ENCODE results near the gene PJVK.
"Not testable (repeated sequence)": the region's sequence is repeated elsewhere in the genome, so short reads cannot be mapped to it uniquely, and the experiment has no call there.

Gene PJVK

DNA sequence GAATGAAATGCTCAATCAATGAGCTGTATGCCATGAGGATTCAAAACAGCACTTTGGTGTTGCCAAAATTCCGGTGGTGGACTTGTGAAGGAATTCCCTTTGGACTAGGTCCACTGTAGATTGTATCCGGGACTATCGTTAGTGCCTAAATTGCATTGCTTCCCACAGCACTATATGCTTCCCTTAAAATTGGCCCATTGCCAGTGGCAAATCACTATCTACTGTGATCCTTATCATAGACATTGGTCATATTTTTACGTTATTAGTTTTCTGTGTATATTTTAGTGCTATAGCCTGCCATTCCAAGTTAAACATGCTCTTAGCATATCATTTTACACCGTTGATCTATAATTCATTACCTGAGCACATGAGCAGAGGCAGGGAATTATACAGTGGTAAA lies 1.7 kb downstream of the PJVK start:
- DNase-seq (ENCODE audit: low spot score), result no peak
- Mint-ChIP-seq H3K27ac (no peak overlapping the region), H3K36me3 (ENCODE audit: low read depth) (peaks cover 12% of the 10 kb centered on the region), H3K4me1 (ENCODE audit: low read depth) (peaks cover 25% of the 10 kb centered on the region), H3K4me3 (no peak overlapping the region), H3K27me3 (ENCODE audit: low read depth) (peaks cover 4% of the 10 kb centered on the region), H3K9me3 (no peaks in the 10 kb centered on the region)

DNA sequence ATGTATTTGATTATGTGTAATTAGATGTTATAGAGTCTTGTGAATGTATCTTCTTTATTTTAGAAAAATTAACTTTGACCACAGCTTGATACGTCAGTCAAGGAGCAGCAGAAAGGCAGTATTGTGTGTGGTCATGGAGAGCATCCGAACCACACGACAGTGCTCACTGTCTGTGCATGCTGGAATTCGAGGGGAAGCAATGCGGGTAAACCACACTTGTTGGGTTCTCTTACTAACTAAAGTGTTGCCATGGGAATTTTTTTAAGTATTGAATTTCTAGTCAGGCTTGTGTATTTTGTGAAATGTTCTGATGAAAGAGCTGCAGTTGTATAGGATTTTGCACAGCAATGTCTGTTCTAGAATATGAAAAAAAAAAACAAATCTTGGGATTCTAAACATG lies 4.8 kb downstream of the PJVK start:
- Mint-ChIP-seq H3K9me3 (no peaks in the 10 kb centered on the region), H3K4me1 (ENCODE audit: low read depth) (peaks cover 5% of the 10 kb centered on the region), H3K27me3 (ENCODE audit: low read depth) (peaks cover 4% of the 10 kb centered on the region), H3K27ac (no peak overlapping the region), H3K4me3 (no peak overlapping the region), H3K36me3 (ENCODE audit: low read depth) (no peaks in the 10 kb centered on the region)
- no peak for DNase-seq (ENCODE audit: low spot score)

DNA sequence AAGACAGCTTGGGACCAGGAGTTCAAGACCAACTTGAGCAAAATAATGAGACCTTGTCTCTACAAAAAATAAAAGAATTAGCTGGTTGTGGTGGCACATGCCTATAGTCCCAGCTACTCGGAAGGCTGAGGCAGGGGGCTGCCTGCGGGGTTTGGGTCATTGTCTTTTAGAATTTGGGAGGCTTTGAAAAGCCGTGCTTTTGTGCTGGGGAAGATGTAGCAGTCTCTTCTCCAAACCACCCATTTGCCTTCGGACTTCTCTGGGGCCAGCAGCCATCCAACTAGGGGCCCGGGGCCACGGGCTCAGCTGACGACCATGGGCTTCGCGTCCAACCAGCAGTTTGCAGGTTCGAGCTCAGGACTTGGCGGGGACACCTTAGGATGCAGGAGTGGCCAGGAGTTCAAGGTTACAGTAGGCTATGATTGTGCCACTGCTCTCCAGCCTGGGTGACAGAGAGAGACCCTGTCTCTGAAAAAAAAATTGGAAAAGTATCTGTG lies 6.3 kb downstream of the PJVK start:
- no peaks in the 10 kb centered on the region for H3K4me1 Mint-ChIP-seq (ENCODE audit: low read depth)
- H3K4me3 Mint-ChIP-seq, result no peak overlapping the region
- no peak overlapping the region for H3K27ac Mint-ChIP-seq
- no peaks in the 10 kb centered on the region for H3K36me3 Mint-ChIP-seq (ENCODE audit: low read depth)
- H3K9me3 Mint-ChIP-seq, result no peaks in the 10 kb centered on the region
- peaks cover 4% of the 10 kb centered on the region for H3K27me3 Mint-ChIP-seq (ENCODE audit: low read depth)
- no peak for DNase-seq (ENCODE audit: low spot score)

DNA sequence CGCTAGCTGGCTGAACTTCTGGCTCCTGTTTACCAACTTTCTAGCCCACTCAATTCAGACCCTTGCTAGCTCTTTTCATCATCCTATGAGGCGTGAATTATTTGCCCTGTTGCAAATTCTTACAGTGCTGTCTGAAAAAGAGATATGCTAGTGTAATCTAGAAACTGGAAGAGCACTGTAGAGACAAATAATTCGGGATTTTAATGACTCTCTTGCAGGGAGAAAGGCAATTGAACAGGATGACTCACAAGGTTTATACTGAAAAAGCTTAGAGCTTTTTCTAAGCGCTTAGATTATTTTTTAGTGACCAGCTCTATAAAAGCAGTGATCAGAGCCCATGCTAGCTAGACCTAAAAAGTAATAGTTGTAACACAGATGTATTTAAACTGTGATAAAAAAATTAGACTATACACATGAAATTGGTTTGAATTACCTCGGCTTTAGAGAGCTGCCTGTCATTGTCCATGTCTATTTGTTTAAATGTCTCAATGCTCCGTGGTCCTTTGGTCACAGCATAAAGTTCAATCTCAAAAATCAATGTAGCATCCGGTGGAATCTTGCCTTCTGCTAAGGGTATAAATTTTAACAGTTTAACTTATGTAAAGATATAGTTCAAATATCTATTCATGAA lies 18.2 kb downstream of the PJVK start:
- no peaks in the 10 kb centered on the region for H3K9me3 Mint-ChIP-seq
- H3K4me1 Mint-ChIP-seq (ENCODE audit: low read depth), result no peaks in the 10 kb centered on the region
- no peaks in the 10 kb centered on the region for H3K27me3 Mint-ChIP-seq (ENCODE audit: low read depth)
- peaks cover 4% of the 10 kb centered on the region for H3K36me3 Mint-ChIP-seq (ENCODE audit: low read depth)
- no peak overlapping the region for H3K27ac Mint-ChIP-seq
- DNase-seq (ENCODE audit: low spot score), result no peak
- no peak overlapping the region for H3K4me3 Mint-ChIP-seq

DNA sequence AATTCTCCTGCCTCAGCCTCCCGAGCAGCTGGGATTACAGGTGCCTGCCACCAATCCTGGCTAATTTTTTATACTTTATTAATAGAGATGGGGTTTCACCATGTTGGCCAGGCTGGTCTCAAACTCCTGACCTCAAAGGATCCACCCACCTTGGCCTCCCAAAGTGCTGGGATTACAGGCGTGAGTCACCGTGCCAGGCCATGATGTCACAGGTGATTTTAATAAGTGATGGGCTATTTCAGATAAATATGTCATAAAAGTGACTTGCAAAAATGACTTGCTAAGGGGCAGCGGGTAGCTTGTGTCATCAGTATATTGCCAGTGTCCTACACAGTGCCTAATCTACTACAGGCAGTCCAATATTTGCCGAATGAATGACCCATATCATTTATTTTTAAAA lies 20.1 kb downstream of the PJVK start:
- H3K4me3 Mint-ChIP-seq; H3K9me3 Mint-ChIP-seq; DNase-seq (ENCODE audit: low spot score); H3K27ac Mint-ChIP-seq; H3K27me3 Mint-ChIP-seq (ENCODE audit: low read depth); H3K36me3 Mint-ChIP-seq (ENCODE audit: low read depth); H3K4me1 Mint-ChIP-seq (ENCODE audit: low read depth): not testable (repeated sequence)

GRCh38 chr2:178473373-178473772 lies 22.2 kb downstream of the PJVK start:
- no peaks in the 10 kb centered on the region for H3K27me3 Mint-ChIP-seq (ENCODE audit: low read depth)
- peaks cover 14% of the 10 kb centered on the region for H3K4me1 Mint-ChIP-seq (ENCODE audit: low read depth)
- H3K27ac Mint-ChIP-seq, result no peak overlapping the region
- DNase-seq (ENCODE audit: low spot score), result no peak
- H3K4me3 Mint-ChIP-seq, result no peak overlapping the region
- H3K9me3 Mint-ChIP-seq, result no peaks in the 10 kb centered on the region
- peaks cover 4% of the 10 kb centered on the region for H3K36me3 Mint-ChIP-seq (ENCODE audit: low read depth)

GRCh38 chr2:178473931-178474330 lies 22.8 kb downstream of the PJVK start:
- no peak for DNase-seq (ENCODE audit: low spot score)
- Mint-ChIP-seq H3K9me3 (no peaks in the 10 kb centered on the region), H3K27me3 (ENCODE audit: low read depth) (no peaks in the 10 kb centered on the region), H3K27ac (no peak overlapping the region), H3K4me1 (ENCODE audit: low read depth) (peaks cover 16% of the 10 kb centered on the region), H3K4me3 (no peak overlapping the region), H3K36me3 (ENCODE audit: low read depth) (peaks cover 4% of the 10 kb centered on the region)

GRCh38 chr2:178474560-178474959 lies 23.4 kb downstream of the PJVK start:
- H3K27me3 Mint-ChIP-seq (ENCODE audit: low read depth), result no peaks in the 10 kb centered on the region
- peaks cover 22% of the 10 kb centered on the region for H3K4me1 Mint-ChIP-seq (ENCODE audit: low read depth)
- H3K9me3 Mint-ChIP-seq, result no peaks in the 10 kb centered on the region
- peaks cover 4% of the 10 kb centered on the region for H3K36me3 Mint-ChIP-seq (ENCODE audit: low read depth)
- DNase-seq (ENCODE audit: low spot score), result no peak
- H3K4me3 Mint-ChIP-seq, result no peak overlapping the region
- no peak overlapping the region for H3K27ac Mint-ChIP-seq

GRCh38 chr2:178476477-178476876 lies 25.3 kb downstream of the PJVK start:
- Mint-ChIP-seq H3K4me1 (ENCODE audit: low read depth) (peaks cover 27% of the 10 kb centered on the region), H3K9me3 (no peaks in the 10 kb centered on the region), H3K4me3 (no peak overlapping the region), H3K27me3 (ENCODE audit: low read depth) (no peaks in the 10 kb centered on the region), H3K27ac (no peak overlapping the region), H3K36me3 (ENCODE audit: low read depth) (peaks cover 4% of the 10 kb centered on the region)
- DNase-seq (ENCODE audit: low spot score), result no peak

- no peak for DNase-seq (ENCODE audit: low spot score)
- peaks cover 5% of the 10 kb centered on the region for H3K36me3 Mint-ChIP-seq (ENCODE audit: low read depth)
- H3K4me3 Mint-ChIP-seq, result peak overlapping the region; percentile 91
- H3K9me3 Mint-ChIP-seq, result no peaks in the 10 kb centered on the region
- H3K27me3 Mint-ChIP-seq (ENCODE audit: low read depth), result no peaks in the 10 kb centered on the region
- peaks cover 38% of the 10 kb centered on the region for H3K4me1 Mint-ChIP-seq (ENCODE audit: low read depth)
- H3K27ac Mint-ChIP-seq, result peak overlapping the region; percentile 95
Observed at GRCh38 chr2:178477443-178478129, 26.4 kb downstream of the PJVK start.

DNA sequence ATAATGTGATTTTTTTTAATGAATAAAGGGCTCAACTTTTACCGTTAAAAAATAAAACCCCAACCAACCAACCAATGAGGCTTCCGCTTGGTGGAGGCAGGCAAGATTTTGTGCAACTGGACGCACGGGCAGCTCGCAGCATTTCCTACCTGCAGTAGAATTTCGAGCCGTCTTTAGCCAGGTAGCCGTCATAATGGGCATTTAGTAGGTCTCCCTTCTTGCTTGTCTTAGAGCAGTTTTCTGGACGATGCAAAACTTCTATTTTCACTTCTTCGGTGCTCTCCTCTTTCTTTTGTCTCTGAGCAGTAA lies 26.9 kb downstream of the PJVK start:
- H3K4me3 Mint-ChIP-seq, result peak overlapping the region; percentile 91
- peak; percentile 15 for DNase-seq (ENCODE audit: low spot score)
- no peaks in the 10 kb centered on the region for H3K9me3 Mint-ChIP-seq
- peak overlapping the region; percentile 95 for H3K27ac Mint-ChIP-seq
- no peaks in the 10 kb centered on the region for H3K27me3 Mint-ChIP-seq (ENCODE audit: low read depth)
- H3K36me3 Mint-ChIP-seq (ENCODE audit: low read depth), result peaks cover 6% of the 10 kb centered on the region
- H3K4me1 Mint-ChIP-seq (ENCODE audit: low read depth), result peaks cover 43% of the 10 kb centered on the region

DNA sequence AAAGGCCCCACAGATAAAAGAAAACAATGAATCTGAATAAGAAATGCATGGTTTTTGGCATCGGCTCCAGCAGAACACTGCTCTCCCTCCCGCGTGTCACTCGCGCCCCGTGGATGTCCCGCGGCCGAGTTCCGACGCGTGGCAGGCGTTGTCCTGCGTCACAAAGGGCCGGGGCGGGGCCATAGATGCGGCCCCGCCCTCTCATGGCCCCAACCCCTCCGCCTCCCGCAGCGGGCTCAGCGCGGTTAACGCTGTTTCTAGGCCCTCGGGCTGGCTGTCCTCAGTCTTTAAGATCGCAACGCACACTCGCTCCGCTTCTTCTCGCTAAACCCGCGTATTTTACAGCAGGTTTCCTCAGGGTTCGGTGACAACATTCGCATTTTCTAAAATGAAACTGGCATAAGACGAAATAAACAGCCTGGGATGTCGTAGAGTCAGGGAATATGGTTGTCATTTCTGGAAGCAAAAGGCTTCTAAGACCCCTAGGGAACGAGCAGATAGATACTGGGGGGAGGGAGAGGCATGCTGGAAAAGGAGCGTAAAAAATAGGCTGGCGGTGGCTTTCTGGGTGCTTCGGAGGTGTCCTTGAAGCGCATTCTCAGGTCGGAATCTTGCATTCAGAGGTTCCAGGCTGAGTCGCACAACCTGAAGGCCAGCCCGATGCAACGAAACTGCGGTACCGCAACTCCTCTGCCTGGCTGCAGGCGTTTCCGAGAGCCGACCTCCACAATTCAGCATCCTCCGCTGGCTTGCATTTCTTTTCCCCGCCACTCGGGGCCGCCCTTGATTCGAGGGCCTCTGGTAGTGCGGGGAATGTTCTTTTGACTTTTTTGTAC lies 27.5 kb downstream of the PJVK start, which contains the start of gene FKBP7:
Gene FKBP7 (minus strand): TSS at position 162 of the 836 bp plus-strand sequence. CDS start 101 bp downstream, at position 61.
- H3K4me1 Mint-ChIP-seq (ENCODE audit: low read depth), result peaks cover 43% of the 10 kb centered on the region
- H3K27me3 Mint-ChIP-seq (ENCODE audit: low read depth), result no peaks in the 10 kb centered on the region
- peak; percentile 80 for DNase-seq (ENCODE audit: low spot score)
- no peaks in the 10 kb centered on the region for H3K9me3 Mint-ChIP-seq
- H3K36me3 Mint-ChIP-seq (ENCODE audit: low read depth), result peaks cover 6% of the 10 kb centered on the region
- peak within 1 kb of the TSS; percentile 91 for H3K4me3 Mint-ChIP-seq
- H3K27ac Mint-ChIP-seq, result peak within 1 kb of the TSS; percentile 95

DNA sequence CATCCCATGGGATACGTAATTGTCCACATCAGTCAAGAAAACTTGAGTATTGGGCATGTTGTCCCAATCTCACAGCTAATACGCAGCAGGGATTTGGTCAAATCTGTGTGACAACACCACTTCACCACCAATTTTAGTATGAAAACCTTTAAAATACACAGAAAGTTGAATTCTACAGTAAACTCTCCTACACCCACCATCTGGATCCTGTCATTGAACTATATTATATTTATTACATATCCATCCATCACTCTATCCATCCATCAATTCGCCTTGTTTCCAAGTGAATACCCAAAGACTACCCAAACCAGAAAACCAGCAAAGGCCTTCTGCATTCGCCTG lies 28.1 kb downstream of the PJVK start:
- Mint-ChIP-seq H3K4me3 (peak overlapping the region; percentile 91), H3K36me3 (ENCODE audit: low read depth) (peaks cover 6% of the 10 kb centered on the region)

GRCh38 chr2:178479758-178480226 lies 28.6 kb downstream of the PJVK start:
- peak overlapping the region; percentile 95 for H3K27ac Mint-ChIP-seq
- peak overlapping the region; percentile 91 for H3K4me3 Mint-ChIP-seq
- peaks cover 6% of the 10 kb centered on the region for H3K36me3 Mint-ChIP-seq (ENCODE audit: low read depth)
- H3K9me3 Mint-ChIP-seq, result no peaks in the 10 kb centered on the region
- no peak for DNase-seq (ENCODE audit: low spot score)
- no peaks in the 10 kb centered on the region for H3K27me3 Mint-ChIP-seq (ENCODE audit: low read depth)
- peaks cover 49% of the 10 kb centered on the region for H3K4me1 Mint-ChIP-seq (ENCODE audit: low read depth)

More for the DNA sequence above, 28.1 kb downstream of the PJVK start:
- Mint-ChIP-seq H3K27ac (peak overlapping the region; percentile 95), H3K27me3 (ENCODE audit: low read depth) (no peaks in the 10 kb centered on the region), H3K9me3 (no peaks in the 10 kb centered on the region), H3K4me1 (ENCODE audit: low read depth) (peaks cover 43% of the 10 kb centered on the region)
- DNase-seq (ENCODE audit: low spot score), result no peak
